K562 (cell line): ENCODE data around the gene UBALD2. TPM values are rescaled to one million over a fixed set of nuclear protein-coding genes. Genes with fewer than 3 reads are reported as not detected.

ENCODE experiments used
- CBFA2T2 ChIP-seq: fragments of 450-650 bp; conservative IDR thresholded peaks from 2 replicates; pipeline ENCODE4 v1.6.1; 2017; ENCODE audit warnings: mild to moderate bottlenecking
- CHD1 ChIP-seq: fragments of 200-600 bp; sonication (generic); IDR thresholded peaks from one replicate; pipeline ENCODE4 v1.6.1; 2012; ENCODE audit warnings: mild to moderate bottlenecking, moderate library complexity, low read length, inconsistent platforms
- HIVEP1 ChIP-seq: fragments of 250-450 bp; sonication (Bioruptor Pico); IDR thresholded peaks from 2 replicates; pipeline ENCODE4 v1.4.0; 2020; ENCODE audit warnings: mild to moderate bottlenecking
- HNRNPH1 ChIP-seq: fragments of 200-400 bp; formaldehyde crosslinking; optimal IDR thresholded peaks from 2 replicates; pipeline ENCODE3; 2017; ENCODE audit warnings: low read depth, mild to moderate bottlenecking, low read length, moderate library complexity
- MAZ ChIP-seq, 2 experiments: fragments of 450-650 bp in 1 of 2; sonication (generic) in 1 of 2; formaldehyde crosslinking; IDR thresholded peaks in 1 of 2; conservative IDR thresholded peaks in 1 of 2; 2 replicates each; pipeline versions ENCODE4 v1.4.0 to v1.5.0; 2020; ENCODE audit warnings: mild to moderate bottlenecking in 1 of 2, missing genetic modification reagents in 1 of 2
- MEF2D ChIP-seq: conservative IDR thresholded peaks from 2 replicates; pipeline ENCODE4 v1.6.1; 2016; ENCODE audit warnings: low read depth, missing genetic modification characterization, missing compliant biosample characterization
- NONO ChIP-seq, 2 experiments: fragments of 200-400 bp in 1 of 2; fragments of 450-650 bp in 1 of 2; formaldehyde crosslinking in 1 of 2; IDR thresholded peaks; 2 replicates each; pipeline ENCODE4 v1.6.1; 2017; ENCODE audit warnings: low read depth in 2 of 2, mild to moderate bottlenecking in 2 of 2, moderate library complexity in 2 of 2, low read length in 1 of 2
- RAD51 ChIP-seq: fragments of 450-650 bp; IDR thresholded peaks from 2 replicates; pipeline ENCODE4 v1.7.1; 2016; ENCODE audit warnings: low read depth, mild to moderate bottlenecking, borderline replicate concordance
- SIN3A ChIP-seq, 2 experiments: fragments of 150-350 bp in 1 of 2; IDR thresholded peaks; 2 replicates each; pipeline ENCODE4 v1.6.1; 2011 to 2016; ENCODE audit warnings: borderline replicate concordance in 2 of 2, low read depth in 2 of 2, low read length in 2 of 2, mild to moderate bottlenecking in 2 of 2, moderate library complexity in 2 of 2; ENCODE audit not compliant: control insufficient read depth in 1 of 2
- TAF7 ChIP-seq: fragments of 450-650 bp; IDR thresholded peaks from 2 replicates; pipeline ENCODE4 v1.6.1; 2016; ENCODE audit warnings: missing genetic modification characterization, missing compliant biosample characterization
- ZNF124 ChIP-seq: sonication (generic); formaldehyde crosslinking; IDR thresholded peaks from 2 replicates; pipeline ENCODE4 v1.8.1; 2022; ENCODE audit warnings: missing genetic modification reagents
- ZNF398 ChIP-seq: fragments of 250-450 bp; sonication (Bioruptor Pico); IDR thresholded peaks from 2 replicates; pipeline ENCODE4 v1.8.0; 2021; ENCODE audit warnings: moderate library complexity, mild to moderate bottlenecking, inconsistent platforms
- ZNF444 ChIP-seq: fragments of 250-450 bp; sonication (Bioruptor Pico); IDR thresholded peaks from 2 replicates; pipeline ENCODE4 v1.4.0; 2020; ENCODE audit warnings: mild to moderate bottlenecking, moderate library complexity
- ZNF507 ChIP-seq: conservative IDR thresholded peaks from 2 replicates; pipeline ENCODE4 v1.6.1; 2017; ENCODE audit warnings: missing genetic modification characterization, missing compliant biosample characterization
- polyA plus RNA-seq, 8 experiments: library from polyadenylated mRNA; depleted of rRNA in 4 of 8; stranded (reverse) in 5 of 8; unstranded in 3 of 8; fragments of >200 nt; fragmentation: Nextera tagmentation in 2 of 8; fragmentation: Illumina TruSeq in 1 of 8; extraction: Ambion mirVana in 2 of 8; extraction: Trizol in 1 of 8; gene quantifications; 2 replicates each; pipeline versions ENCODE4 v1.2.1 to v1.2.3, GENCODE V29; 2011 to 2014; ENCODE audit warnings: inconsistent platforms in 1 of 8, missing spikeins in 1 of 8
- total RNA-seq, 7 experiments: library from RNA; depleted of rRNA in 6 of 7; stranded (reverse); fragments of >200 nt in 6 of 7; fragmentation: Illumina TruSeq in 2 of 7; extraction: Trizol in 2 of 7; gene quantifications; 2 replicates each; pipeline versions ENCODE4 v1.2.1 to v1.2.3, GENCODE V29; 2011 to 2021; ENCODE audit warnings: low replicate concordance in 1 of 7
- TF ChIP-seq, protein P1 (sequence below): IDR thresholded peaks from 2 replicates; pipeline ENCODE4 v1.6.1; 2012; ENCODE audit warnings: low read depth, low read length, improper control_type of control experiment, borderline replicate concordance
- TF ChIP-seq, protein P2 (sequence below): sonication (generic); formaldehyde crosslinking; IDR thresholded peaks from 2 replicates; pipeline ENCODE4 v1.8.1; 2023; ENCODE audit warnings: mild to moderate bottlenecking, missing genetic modification reagents
- TF ChIP-seq, protein P3 (sequence below): fragments of 450-650 bp; IDR thresholded peaks from 2 replicates; pipeline ENCODE4 v1.7.0; 2016; ENCODE audit warnings: borderline replicate concordance

The UBALD2 gene
- total and polyA plus RNA-seq, 9 of the 15 experiments (the other 6 are each of a cell fraction or from before 2014, with no cell fraction given), result 2.3 to 94.1 (median 25.3) TPM

- no peak for TF ChIP-seq ZNF398 (CRISPR knock-in tag)
- TF ChIP-seq, protein P1, sequence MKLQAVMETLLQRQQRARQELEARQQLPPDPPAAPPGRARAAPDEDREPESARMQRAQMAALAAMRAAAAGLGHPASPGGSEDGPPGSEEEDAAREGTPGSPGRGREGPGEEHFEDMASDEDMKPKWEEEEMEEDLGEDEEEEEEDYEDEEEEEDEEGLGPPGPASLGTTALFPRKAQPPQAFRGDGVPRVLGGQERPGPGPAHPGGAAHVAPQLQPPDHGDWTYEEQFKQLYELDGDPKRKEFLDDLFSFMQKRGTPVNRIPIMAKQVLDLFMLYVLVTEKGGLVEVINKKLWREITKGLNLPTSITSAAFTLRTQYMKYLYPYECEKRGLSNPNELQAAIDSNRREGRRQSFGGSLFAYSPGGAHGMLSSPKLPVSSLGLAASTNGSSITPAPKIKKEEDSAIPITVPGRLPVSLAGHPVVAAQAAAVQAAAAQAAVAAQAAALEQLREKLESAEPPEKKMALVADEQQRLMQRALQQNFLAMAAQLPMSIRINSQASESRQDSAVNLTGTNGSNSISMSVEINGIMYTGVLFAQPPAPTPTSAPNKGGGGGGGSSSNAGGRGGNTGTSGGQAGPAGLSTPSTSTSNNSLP, result no peak
- TF ChIP-seq NONO (IDR thresholded peaks at IDR 0.05; ENCODE audit: low read depth in 2 of 2, low read length in 1 of 2), result no peak
- TF ChIP-seq, protein P2, sequence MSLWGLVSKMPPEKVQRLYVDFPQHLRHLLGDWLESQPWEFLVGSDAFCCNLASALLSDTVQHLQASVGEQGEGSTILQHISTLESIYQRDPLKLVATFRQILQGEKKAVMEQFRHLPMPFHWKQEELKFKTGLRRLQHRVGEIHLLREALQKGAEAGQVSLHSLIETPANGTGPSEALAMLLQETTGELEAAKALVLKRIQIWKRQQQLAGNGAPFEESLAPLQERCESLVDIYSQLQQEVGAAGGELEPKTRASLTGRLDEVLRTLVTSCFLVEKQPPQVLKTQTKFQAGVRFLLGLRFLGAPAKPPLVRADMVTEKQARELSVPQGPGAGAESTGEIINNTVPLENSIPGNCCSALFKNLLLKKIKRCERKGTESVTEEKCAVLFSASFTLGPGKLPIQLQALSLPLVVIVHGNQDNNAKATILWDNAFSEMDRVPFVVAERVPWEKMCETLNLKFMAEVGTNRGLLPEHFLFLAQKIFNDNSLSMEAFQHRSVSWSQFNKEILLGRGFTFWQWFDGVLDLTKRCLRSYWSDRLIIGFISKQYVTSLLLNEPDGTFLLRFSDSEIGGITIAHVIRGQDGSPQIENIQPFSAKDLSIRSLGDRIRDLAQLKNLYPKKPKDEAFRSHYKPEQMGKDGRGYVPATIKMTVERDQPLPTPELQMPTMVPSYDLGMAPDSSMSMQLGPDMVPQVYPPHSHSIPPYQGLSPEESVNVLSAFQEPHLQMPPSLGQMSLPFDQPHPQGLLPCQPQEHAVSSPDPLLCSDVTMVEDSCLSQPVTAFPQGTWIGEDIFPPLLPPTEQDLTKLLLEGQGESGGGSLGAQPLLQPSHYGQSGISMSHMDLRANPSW (CRISPR knock-in tag), result 0 out of 2 replicates have a peak, but pooled peaks have one; percentile 36
- no peak for TF ChIP-seq ZNF444 (CRISPR knock-in tag)
- no peak for TF ChIP-seq RAD51
- TF ChIP-seq ZNF124, result no peak
- no peak for TF ChIP-seq CBFA2T2
- no peak for TF ChIP-seq MEF2D (tag)
- peak; percentile 70 to 84 for TF ChIP-seq MAZ (CRISPR knock-in tag; conservative IDR thresholded peaks at IDR 0.05 in 1 of 2, IDR thresholded peaks at IDR 0.05 in 1 of 2)
- TF ChIP-seq CHD1, result no peak
- peak; percentile 63; the same call in 1 of the 2 replicates for TF ChIP-seq TAF7 (tag)
- TF ChIP-seq, protein P3, sequence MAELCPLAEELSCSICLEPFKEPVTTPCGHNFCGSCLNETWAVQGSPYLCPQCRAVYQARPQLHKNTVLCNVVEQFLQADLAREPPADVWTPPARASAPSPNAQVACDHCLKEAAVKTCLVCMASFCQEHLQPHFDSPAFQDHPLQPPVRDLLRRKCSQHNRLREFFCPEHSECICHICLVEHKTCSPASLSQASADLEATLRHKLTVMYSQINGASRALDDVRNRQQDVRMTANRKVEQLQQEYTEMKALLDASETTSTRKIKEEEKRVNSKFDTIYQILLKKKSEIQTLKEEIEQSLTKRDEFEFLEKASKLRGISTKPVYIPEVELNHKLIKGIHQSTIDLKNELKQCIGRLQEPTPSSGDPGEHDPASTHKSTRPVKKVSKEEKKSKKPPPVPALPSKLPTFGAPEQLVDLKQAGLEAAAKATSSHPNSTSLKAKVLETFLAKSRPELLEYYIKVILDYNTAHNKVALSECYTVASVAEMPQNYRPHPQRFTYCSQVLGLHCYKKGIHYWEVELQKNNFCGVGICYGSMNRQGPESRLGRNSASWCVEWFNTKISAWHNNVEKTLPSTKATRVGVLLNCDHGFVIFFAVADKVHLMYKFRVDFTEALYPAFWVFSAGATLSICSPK, result no peak
- TF ChIP-seq ZNF507 (tag), result no peak
- peak in 1 of 2 experiments; percentile 41; a peak in 1 of 4 replicates for TF ChIP-seq SIN3A (IDR thresholded peaks at IDR 0.05; ENCODE audit: borderline replicate concordance in 2 of 2, control insufficient read depth in 1 of 2, low read depth in 2 of 2, low read length in 2 of 2)
- no peak for TF ChIP-seq HIVEP1 (CRISPR knock-in tag)
- TF ChIP-seq HNRNPH1, result no peak
These were observed 24.5 kb upstream of the UBALD2 start, which contains the start of gene RNF157 (continued) for GRCh38 chr17:76240461-76241203.
